Measurements from ENCODE around the gene LAT.

LAT gene

DNA sequence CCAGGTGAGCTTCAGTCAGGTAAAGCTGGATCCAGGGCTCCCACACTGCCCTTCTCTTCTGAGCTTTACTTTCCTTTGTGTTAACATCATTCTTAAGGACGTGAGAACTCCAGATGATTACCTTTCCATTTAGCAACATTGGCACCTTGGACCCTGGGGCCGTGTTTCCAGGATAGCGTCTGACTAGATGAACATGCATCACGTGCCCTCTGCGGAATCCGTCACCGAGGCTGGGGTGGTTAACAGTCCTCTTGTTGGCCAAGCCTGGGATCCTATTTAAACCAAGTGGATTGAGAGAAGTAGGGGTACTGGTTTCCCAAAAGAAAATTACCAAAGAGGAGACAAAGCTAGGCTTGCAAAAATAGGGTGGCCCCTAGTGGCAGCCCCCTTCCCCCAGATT is 3.9 kb upstream of the LAT start:
- peaks cover 13% of the 10 kb centered on the region; the same call in 1 of the 2 replicates for H3K9me3 ChIP-seq (ENCODE audit: insufficient read depth, low read length)
- no peaks in the 10 kb centered on the region for H3K4me1 ChIP-seq (ENCODE audit: insufficient read depth, insufficient read length)
- H3K9ac ChIP-seq (ENCODE audit: insufficient read length, low read depth), result no peak overlapping the region
- H3K4me3 ChIP-seq (ENCODE audit: insufficient read length, low read depth), result no peak overlapping the region
- peaks cover 76% of the 10 kb centered on the region for H3K36me3 ChIP-seq (ENCODE audit: insufficient read depth, insufficient read length, low read length)
- no peaks in the 10 kb centered on the region for H3K27me3 ChIP-seq (ENCODE audit: insufficient read depth, insufficient read length)
- no peak for DNase-seq (ENCODE audit: low read depth, low spot score)
- no peak for TF ChIP-seq ZNF274 (IDR thresholded peaks at IDR 0.05; ENCODE audit: low read depth, low read length)
- no peak for TF ChIP-seq YY1 (IDR thresholded peaks at IDR 0.05; ENCODE audit: insufficient read depth, insufficient read length)
- no peak for TF ChIP-seq SUZ12 (IDR thresholded peaks at IDR 0.05; ENCODE audit: extremely low read depth, insufficient read depth, insufficient read length)

DNA sequence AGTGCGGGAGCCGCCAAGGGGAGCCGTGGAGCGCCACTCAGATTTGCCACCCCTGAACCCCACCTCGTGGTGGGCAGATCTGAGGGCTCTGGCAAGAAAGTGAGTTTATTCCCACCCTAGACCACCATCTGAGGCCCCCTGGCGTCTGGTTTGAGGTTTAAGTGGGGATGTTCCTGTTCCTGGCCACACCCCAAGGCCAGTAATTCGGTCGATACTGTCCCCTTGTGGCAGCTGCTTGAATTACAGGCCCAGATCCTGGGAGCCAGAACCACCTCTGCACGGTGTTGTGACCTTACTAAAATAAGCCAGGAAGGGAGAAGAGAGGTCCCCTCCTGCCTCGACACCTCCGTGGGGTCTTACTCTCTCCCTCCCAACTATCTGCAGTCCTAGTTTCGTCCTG is 3.3 kb upstream of the LAT start:
- Histone ChIP-seq H3K4me1 (ENCODE audit: insufficient read depth, insufficient read length) (no peaks in the 10 kb centered on the region), H3K9ac (ENCODE audit: insufficient read length, low read depth) (no peak overlapping the region), H3K27me3 (ENCODE audit: insufficient read depth, insufficient read length) (no peaks in the 10 kb centered on the region), H3K36me3 (ENCODE audit: insufficient read depth, insufficient read length, low read length) (peaks cover 80% of the 10 kb centered on the region), H3K9me3 (ENCODE audit: insufficient read depth, low read length) (peaks cover 13% of the 10 kb centered on the region; the same call in 1 of the 2 replicates), H3K4me3 (ENCODE audit: insufficient read length, low read depth) (no peak overlapping the region)
- TF ChIP-seq YY1 (IDR thresholded peaks at IDR 0.05; ENCODE audit: insufficient read depth, insufficient read length) (no peak), SUZ12 (IDR thresholded peaks at IDR 0.05; ENCODE audit: extremely low read depth, insufficient read depth, insufficient read length) (no peak), ZNF274 (IDR thresholded peaks at IDR 0.05; ENCODE audit: low read depth, low read length) (no peak)
- peak; percentile 30 for DNase-seq (ENCODE audit: low read depth, low spot score)

DNA sequence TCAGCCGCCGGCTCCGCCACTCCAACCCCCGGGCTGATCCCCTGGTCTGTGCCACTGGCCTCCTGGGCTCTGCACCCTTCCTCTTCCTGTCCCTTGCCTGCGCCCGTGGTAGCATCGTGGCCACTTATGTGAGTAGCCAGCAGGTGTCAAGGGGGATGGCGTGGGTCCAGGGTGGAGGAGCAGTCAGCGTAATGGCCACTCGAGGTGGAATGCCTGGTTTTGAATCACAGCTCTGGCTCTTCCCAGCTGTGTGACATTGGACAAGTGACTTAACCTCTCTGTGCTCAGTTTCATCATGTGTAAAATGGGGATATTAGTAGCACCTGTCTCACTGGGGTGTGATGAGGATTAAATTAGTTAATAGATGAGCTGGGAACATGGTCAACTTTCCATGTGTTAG is 2.4 kb upstream of the LAT start:
- no peak overlapping the region for H3K4me3 ChIP-seq (ENCODE audit: insufficient read length, low read depth)
- no peaks in the 10 kb centered on the region for H3K4me1 ChIP-seq (ENCODE audit: insufficient read depth, insufficient read length)
- no peak overlapping the region for H3K9ac ChIP-seq (ENCODE audit: insufficient read length, low read depth)
- peaks cover 13% of the 10 kb centered on the region; the same call in 1 of the 2 replicates for H3K9me3 ChIP-seq (ENCODE audit: insufficient read depth, low read length)
- DNase-seq (ENCODE audit: low read depth, low spot score), result no peak
- H3K27me3 ChIP-seq (ENCODE audit: insufficient read depth, insufficient read length), result no peaks in the 10 kb centered on the region
- TF ChIP-seq YY1 (IDR thresholded peaks at IDR 0.05; ENCODE audit: insufficient read depth, insufficient read length) (no peak), ZNF274 (IDR thresholded peaks at IDR 0.05; ENCODE audit: low read depth, low read length) (no peak), SUZ12 (IDR thresholded peaks at IDR 0.05; ENCODE audit: extremely low read depth, insufficient read depth, insufficient read length) (no peak)
- peaks cover 83% of the 10 kb centered on the region for H3K36me3 ChIP-seq (ENCODE audit: insufficient read depth, insufficient read length, low read length)

DNA sequence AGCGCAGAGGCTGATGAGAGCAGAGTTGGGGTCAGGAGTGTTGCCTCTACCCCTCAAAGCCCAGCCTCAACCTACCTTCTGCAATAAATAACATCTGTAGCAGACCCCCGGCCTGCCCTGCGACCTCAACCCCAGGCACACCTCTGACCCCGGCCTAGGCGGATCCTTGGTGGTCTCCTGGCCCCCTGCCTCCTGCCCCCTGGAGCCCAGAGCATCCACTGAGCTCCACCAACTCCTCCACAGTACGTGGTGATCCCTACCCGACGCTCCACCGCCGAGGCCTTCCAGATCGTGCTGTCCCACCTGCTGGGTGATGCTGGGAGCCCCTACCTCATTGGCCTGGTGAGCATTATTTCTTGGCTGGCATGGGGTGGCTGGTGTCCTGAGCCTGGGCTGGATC is 1.9 kb upstream of the LAT start:
- H3K36me3 ChIP-seq (ENCODE audit: insufficient read depth, insufficient read length, low read length), result peaks cover 81% of the 10 kb centered on the region

DNA sequence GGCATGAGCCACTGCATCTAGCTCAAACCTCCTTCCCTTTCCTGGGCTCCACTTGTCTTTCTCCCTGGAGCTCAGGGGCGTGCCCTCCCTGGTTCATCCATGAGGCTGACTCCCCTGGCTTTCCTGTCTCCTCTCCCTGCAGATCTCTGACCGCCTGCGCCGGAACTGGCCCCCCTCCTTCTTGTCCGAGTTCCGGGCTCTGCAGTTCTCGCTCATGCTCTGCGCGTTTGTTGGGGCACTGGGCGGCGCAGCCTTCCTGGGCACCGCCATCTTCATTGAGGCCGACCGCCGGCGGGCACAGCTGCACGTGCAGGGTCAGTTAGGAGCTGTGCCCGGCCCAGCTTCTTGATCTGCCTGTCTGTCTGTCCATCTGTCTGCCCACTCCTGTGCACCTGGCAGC is 1.2 kb upstream of the LAT start:
- H3K36me3 ChIP-seq (ENCODE audit: insufficient read depth, insufficient read length, low read length), result peaks cover 77% of the 10 kb centered on the region

More for the DNA sequence above, 1.9 kb upstream of the LAT start:
- DNase-seq (ENCODE audit: low read depth, low spot score), result no peak
- Histone ChIP-seq H3K27me3 (ENCODE audit: insufficient read depth, insufficient read length) (no peaks in the 10 kb centered on the region), H3K9ac (ENCODE audit: insufficient read length, low read depth) (no peak overlapping the region), H3K4me3 (ENCODE audit: insufficient read length, low read depth) (no peak overlapping the region), H3K9me3 (ENCODE audit: insufficient read depth, low read length) (peaks cover 13% of the 10 kb centered on the region; the same call in 1 of the 2 replicates), H3K4me1 (ENCODE audit: insufficient read depth, insufficient read length) (no peaks in the 10 kb centered on the region)
- TF ChIP-seq SUZ12 (IDR thresholded peaks at IDR 0.05; ENCODE audit: extremely low read depth, insufficient read depth, insufficient read length) (no peak), ZNF274 (IDR thresholded peaks at IDR 0.05; ENCODE audit: low read depth, low read length) (no peak), YY1 (IDR thresholded peaks at IDR 0.05; ENCODE audit: insufficient read depth, insufficient read length) (no peak)

DNA sequence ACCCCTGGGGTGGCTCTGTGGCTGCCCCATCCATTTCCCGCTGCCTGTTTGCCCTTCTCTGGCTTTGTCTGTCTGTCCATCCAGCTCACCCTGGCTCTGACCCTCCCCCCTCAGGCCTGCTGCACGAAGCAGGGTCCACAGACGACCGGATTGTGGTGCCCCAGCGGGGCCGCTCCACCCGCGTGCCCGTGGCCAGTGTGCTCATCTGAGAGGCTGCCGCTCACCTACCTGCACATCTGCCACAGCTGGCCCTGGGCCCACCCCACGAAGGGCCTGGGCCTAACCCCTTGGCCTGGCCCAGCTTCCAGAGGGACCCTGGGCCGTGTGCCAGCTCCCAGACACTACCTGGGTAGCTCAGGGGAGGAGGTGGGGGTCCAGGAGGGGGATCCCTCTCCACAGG is 761 bp upstream of the LAT start:
- TF ChIP-seq YY1 (IDR thresholded peaks at IDR 0.05; ENCODE audit: insufficient read depth, insufficient read length), result no peak
- no peak for TF ChIP-seq SUZ12 (IDR thresholded peaks at IDR 0.05; ENCODE audit: extremely low read depth, insufficient read depth, insufficient read length)
- no peak for TF ChIP-seq ZNF274 (IDR thresholded peaks at IDR 0.05; ENCODE audit: low read depth, low read length)
- H3K9me3 ChIP-seq (ENCODE audit: insufficient read depth, low read length), result peaks cover 13% of the 10 kb centered on the region; the same call in 1 of the 2 replicates
- H3K36me3 ChIP-seq (ENCODE audit: insufficient read depth, insufficient read length, low read length), result peaks cover 73% of the 10 kb centered on the region
- no peak for DNase-seq (ENCODE audit: low read depth, low spot score)
- no peaks in the 10 kb centered on the region for H3K27me3 ChIP-seq (ENCODE audit: insufficient read depth, insufficient read length)
- H3K4me3 ChIP-seq (ENCODE audit: insufficient read length, low read depth), result no peak overlapping the region
- no peaks in the 10 kb centered on the region for H3K4me1 ChIP-seq (ENCODE audit: insufficient read depth, insufficient read length)
- H3K9ac ChIP-seq (ENCODE audit: insufficient read length, low read depth), result no peak overlapping the region

More for the DNA sequence above, 1.2 kb upstream of the LAT start:
- Histone ChIP-seq H3K4me1 (ENCODE audit: insufficient read depth, insufficient read length) (no peaks in the 10 kb centered on the region), H3K27me3 (ENCODE audit: insufficient read depth, insufficient read length) (no peaks in the 10 kb centered on the region), H3K4me3 (ENCODE audit: insufficient read length, low read depth) (no peak overlapping the region), H3K9ac (ENCODE audit: insufficient read length, low read depth) (no peak overlapping the region), H3K9me3 (ENCODE audit: insufficient read depth, low read length) (peaks cover 13% of the 10 kb centered on the region; the same call in 1 of the 2 replicates)
- no peak for DNase-seq (ENCODE audit: low read depth, low spot score)
- TF ChIP-seq ZNF274 (IDR thresholded peaks at IDR 0.05; ENCODE audit: low read depth, low read length), result no peak
- TF ChIP-seq YY1 (IDR thresholded peaks at IDR 0.05; ENCODE audit: insufficient read depth, insufficient read length), result no peak
- no peak for TF ChIP-seq SUZ12 (IDR thresholded peaks at IDR 0.05; ENCODE audit: extremely low read depth, insufficient read depth, insufficient read length)

DNA sequence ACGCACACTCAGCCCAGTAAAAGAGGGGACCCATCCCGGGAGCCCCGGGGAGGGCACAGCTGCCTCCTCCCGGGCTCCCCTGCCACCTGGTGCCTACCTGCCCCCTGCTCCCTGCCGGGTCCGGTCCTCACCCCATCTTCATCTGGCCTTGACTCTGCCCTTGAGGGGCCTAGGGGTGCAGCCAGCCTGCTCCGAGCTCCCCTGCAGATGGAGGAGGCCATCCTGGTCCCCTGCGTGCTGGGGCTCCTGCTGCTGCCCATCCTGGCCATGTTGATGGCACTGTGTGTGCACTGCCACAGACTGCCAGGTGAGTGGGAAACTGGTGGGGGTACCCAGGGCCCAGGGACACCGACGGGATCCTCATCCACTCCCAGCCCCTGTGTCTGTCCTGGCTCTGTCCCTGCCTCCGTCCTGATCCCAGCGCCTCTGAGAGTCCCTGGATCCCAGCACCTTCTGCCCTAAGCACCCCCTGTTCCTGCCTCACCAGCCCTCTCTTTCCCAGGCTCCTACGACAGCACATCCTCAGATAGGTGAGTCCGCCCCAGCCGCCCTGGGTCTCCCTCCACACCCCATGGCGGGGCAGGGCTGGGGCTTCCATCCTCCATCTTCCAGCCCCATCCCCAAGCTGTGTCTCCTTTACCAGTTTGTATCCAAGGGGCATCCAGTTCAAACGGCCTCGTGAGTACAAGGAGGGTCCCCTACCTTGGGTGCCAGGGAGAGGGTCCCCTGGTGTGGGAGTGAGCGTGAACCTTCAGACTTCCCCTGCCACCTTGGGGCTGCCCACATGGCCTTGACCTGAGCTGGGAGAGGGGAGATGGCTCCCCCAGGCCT is 574 bp downstream of the LAT start:
- Histone ChIP-seq H3K36me3 (ENCODE audit: insufficient read depth, insufficient read length, low read length) (peaks cover 78% of the 10 kb centered on the region), H3K4me1 (ENCODE audit: insufficient read depth, insufficient read length) (no peaks in the 10 kb centered on the region), H3K27me3 (ENCODE audit: insufficient read depth, insufficient read length) (no peaks in the 10 kb centered on the region), H3K4me3 (ENCODE audit: insufficient read length, low read depth) (no peak overlapping the region), H3K9me3 (ENCODE audit: insufficient read depth, low read length) (peaks cover 13% of the 10 kb centered on the region; the same call in 1 of the 2 replicates), H3K9ac (ENCODE audit: insufficient read length, low read depth) (no peak overlapping the region)
- TF ChIP-seq ZNF274 (IDR thresholded peaks at IDR 0.05; ENCODE audit: low read depth, low read length) (no peak), SUZ12 (IDR thresholded peaks at IDR 0.05; ENCODE audit: extremely low read depth, insufficient read depth, insufficient read length) (no peak), YY1 (IDR thresholded peaks at IDR 0.05; ENCODE audit: insufficient read depth, insufficient read length) (no peak)
- DNase-seq (ENCODE audit: low read depth, low spot score), result no peak
